GM19238 (cell line): ENCODE results near the gene GTF2A1L.
"Not testable (repeated sequence)": the region's sequence is repeated elsewhere in the genome, so short reads cannot be mapped to it uniquely, and the experiment has no call there.

Experiments used
- DNase-seq: peaks from one replicate; pipeline ENCODE4 v3.0.0; 2011; ENCODE audit warnings: low spot score; ENCODE audit not compliant: insufficient read length

GTF2A1L gene

DNA sequence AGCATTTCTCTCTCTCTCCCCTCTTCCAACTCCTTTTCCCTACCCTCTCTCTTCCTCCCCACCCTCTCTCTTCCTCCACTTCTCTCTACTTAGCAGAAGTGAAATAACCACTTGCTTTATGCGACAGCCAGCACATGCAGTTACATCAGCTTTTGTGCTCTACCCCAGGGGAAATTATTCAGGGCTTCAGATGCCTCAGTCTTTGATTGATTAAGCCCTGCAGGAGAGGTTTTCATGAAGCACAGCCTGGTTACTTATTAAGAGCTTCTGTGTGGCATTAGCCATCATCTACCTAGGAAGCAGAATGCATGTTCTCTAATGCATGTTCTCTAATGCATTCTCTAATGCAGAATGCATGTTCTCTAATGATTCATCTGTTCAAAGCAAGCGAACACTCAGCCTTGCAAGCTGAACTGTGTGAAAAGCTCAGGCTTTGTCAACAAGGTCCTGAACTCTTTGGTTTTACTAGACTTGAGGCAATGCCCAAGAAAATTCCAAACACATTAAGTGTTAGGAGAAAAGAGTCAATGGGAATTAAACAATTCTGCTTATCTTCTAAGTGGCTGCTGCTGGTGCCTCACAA is 81.8 kb downstream of the GTF2A1L start:
- DNase-seq, result no peak

DNA sequence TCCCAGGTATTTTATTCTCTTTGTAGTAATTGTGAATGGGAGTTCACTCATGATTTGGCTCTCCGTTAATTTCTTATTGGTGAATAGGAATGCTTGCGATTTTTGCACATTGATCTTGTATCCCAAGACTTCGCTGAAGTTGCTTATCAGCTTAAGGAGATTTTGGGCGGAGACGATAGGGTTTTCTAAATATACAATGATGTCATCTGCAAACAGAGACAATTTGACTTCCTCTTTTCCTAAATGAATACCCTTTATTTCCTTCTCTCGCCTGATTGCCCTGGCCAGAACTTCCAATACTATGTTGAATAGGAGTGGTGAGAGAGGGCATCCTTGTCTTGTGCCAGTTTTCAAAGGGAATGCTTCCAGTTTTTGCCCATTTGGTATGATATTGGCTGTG is 86.0 kb downstream of the GTF2A1L start:
- not testable (repeated sequence) for DNase-seq

GRCh38 chr2:48707466-48707865 is 89.8 kb downstream of the GTF2A1L start:
- no peak for DNase-seq

DNA sequence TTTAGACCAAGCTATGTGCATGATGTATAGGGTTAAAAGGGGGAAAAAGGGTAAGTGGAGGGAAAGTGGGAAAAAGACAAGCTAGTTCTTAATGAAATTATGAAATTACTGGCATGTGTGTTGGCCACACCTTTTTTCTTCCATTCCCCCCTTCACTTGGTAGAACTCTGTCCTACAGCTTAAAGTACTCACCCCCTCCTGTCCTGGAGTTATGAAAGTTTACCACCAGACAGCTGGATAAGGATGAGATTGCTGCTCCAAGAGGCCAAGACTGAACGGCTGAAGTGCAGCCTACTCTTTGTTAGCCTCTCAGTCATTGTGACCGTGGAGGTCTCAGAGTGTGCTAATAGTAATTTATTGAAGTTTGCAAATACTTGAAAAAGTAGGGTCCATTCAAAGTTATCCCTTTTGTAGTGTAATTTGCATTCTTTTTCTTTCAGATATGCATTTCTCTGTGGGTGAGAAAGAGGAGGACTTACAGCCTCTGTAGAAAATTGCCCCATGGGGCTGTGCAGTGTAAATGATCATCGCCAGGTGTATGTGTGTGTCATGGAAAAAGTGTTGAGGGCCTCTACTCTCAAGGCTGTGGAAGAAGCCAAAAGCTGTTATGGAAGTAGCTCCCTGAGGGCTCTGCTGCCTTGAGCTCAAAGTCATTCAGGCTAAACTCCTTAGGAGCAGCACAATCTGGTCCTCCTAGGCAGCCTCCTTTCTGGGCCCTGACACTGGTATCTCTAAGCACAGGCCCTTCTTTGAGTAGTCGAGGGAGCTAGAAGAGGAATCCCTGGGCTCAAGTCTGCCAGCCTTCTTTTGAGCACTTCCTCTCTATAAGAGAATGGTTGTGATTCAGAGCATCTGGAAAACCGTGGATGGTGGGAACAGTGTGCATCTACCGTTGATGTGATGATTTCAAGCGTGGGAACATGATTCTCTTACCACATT is 91.7 kb downstream of the GTF2A1L start:
- no peak for DNase-seq

GRCh38 chr2:48711343-48711742 is 93.7 kb downstream of the GTF2A1L start:
- DNase-seq, result no peak

- no peak for DNase-seq
Measured at GRCh38 chr2:48712151-48712550, 94.5 kb downstream of the GTF2A1L start.

DNA sequence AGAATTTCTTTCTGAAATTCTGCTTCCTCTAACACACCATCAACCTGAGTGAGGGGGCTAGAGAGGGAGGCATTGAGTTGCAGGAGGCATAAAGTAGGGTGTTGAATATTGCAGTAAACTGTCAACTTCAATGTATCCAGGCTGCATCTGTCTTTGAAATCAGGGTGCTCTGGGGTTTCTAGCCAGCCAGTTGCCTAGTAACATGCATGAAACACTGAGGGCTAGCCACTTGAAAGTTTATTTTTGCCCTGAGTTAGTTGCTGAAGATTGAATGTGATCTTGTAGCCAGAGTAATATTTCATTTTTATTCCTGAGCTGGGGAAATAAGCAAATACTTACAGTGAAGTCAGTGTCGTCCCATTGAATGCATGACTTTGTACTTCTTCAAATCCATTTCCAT is 96.0 kb downstream of the GTF2A1L start:
- no peak for DNase-seq

GRCh38 chr2:48714245-48714644 is 96.6 kb downstream of the GTF2A1L start:
- no peak for DNase-seq

DNA sequence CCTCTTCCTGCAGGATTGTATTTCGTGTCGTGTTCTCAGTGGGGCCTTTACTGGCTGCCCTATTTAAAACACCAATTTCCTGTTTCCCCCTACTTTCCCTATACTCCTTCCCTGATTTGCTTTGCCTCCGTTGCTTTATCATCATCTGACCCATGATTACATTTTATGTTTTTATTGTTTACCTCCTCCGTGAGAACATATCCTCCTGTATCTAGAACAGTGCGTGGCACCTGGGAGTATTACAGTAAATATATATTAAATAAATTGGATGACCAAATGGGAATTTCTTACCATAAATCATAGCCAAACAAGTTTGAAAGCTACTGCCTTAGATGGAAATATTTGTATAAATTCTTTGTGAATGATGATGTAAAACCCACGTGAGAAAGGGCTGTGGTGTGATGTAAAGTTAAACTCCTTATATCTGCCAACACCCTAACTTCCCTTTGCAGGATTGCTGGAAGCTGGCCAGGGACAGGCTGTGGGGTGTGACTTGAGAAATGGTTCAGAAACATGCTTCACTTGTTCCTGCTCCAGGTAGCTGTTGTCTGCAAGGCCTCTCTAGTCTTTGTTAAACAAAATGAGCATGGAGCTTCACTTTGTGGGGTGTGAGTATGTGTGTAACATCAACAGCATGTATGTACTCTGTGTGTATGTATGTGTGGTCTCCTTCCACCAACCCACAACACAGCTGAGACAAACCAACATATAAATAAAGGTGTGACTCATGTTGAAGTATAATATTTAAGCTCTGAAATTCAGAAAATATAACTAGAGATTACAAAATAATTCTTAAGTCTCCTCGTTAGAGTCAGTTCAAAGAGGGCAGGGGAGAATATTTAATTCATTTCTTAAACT is 97.6 kb downstream of the GTF2A1L start:
- DNase-seq, result no peak

DNA sequence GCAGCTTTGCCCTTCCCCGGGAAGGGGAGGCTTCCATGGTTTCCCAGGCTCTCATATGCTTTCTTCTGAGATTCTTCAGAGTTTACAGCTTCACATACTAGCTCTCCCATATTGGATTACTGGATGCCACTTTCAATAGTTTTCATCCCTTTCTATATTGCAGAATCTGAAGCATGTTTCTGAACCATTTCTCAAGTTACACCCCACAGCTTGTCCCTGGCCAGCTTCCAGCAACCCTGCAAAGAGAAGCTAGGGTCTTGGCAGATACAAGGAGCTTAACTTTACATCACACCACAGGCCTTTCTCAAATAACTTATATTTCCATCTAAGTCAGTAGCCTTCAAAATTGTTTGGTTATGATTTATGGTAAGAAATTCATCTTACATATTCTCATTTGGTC is 98.3 kb downstream of the GTF2A1L start:
- DNase-seq, result no peak

- no peak for DNase-seq
Measured at GRCh38 chr2:48717846-48718245, 100.2 kb downstream of the GTF2A1L start.

GRCh38 chr2:48719480-48720177 is 102.0 kb downstream of the GTF2A1L start:
- no peak for DNase-seq

- DNase-seq, result no peak
Measured at GRCh38 chr2:48721158-48721557, 103.5 kb downstream of the GTF2A1L start.

DNA sequence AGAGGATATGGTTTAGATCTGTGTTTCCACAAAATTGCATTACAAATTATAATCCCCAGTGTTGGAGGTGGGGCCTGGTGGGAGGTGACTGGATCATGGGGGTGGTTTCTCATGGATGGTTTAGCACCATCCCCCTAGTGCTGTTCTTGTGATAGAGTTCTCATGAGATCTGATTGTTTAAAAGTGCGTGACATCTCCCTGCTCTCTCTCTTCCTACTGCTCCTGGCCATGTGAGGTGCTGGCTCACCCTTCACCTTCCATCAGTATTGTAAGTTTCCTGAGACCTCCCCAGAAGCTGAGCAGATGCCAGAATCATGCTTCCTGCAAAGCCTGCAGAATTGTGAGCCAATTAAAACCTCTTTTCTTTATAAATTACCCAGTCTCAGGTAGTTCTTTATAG is 104.7 kb downstream of the GTF2A1L start:
- DNase-seq, result no peak

DNA sequence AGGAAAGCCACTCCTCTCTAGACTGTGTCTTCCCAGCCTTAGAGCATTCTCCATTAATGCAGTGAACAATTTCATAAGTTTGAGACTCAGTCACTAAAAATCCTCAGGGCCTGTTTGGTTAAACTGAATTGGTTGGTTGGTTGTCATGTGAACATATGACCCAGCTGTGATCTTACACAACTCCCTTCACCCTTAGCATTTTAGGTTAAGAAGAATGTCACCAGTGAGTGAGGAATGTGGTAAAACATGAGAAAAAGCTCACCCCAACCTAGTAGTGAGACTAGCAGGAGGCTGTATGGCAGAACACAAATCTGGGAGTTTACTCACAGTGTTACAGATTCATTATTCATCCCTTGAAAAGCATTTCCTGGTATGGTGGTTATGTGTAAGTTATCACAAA is 105.5 kb downstream of the GTF2A1L start:
- DNase-seq, result no peak

DNA sequence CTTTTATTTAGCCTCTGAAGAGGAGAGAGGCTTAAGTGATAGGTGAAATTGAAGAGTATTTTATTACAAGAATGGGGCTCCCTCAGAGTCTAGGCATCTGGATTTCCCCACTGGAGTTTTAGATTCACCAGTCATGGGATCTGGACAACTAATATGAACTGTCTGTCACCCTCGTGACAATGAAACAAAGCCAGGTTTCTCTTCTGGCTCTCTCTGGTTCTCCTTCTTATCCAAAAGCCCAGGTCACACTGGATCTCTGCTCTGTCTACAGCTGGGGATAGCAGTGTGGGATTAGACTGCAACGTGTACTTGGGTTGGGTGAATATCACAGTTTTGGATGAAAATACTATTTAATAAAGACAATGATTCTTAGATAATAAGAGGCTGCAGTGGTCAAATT is 106.6 kb downstream of the GTF2A1L start:
- DNase-seq, result no peak

DNA sequence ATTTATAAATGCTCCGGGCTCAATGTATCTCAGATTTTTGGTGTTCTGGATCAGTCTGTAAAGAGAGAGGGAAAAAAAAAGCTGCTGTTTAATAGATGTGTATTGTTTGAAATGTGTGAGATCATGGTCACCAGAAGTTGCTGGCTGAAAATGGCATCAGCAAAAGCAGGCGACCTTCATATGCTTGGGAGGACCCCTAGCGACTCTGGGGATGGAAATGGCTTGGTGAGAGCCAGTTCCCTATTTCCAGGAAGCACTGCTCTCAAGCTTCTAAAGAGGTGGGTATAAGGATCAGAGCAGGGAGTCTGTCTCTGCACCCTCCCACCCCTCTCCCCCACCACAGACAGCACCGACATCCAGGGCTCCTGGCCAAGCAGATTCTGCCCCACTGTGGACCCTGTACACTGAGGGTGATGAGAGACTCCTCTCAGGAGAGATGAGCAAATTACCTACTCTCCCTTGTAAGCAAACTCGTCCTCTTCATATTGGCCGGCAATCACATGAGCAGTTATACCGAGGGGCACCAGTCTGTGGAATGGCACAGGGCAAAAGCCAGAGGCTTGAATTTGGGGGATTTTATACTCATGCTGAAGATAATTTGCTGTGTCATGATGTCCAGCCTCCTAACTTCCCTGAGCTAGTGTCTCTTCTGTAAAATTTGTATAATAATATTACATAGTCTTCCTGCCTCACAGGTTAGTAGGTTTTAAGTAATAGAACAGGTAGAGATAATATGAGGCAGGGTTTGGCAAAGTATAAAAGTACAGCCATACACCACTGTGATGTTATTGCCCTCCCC is 108.2 kb downstream of the GTF2A1L start:
- DNase-seq, result no peak

DNA sequence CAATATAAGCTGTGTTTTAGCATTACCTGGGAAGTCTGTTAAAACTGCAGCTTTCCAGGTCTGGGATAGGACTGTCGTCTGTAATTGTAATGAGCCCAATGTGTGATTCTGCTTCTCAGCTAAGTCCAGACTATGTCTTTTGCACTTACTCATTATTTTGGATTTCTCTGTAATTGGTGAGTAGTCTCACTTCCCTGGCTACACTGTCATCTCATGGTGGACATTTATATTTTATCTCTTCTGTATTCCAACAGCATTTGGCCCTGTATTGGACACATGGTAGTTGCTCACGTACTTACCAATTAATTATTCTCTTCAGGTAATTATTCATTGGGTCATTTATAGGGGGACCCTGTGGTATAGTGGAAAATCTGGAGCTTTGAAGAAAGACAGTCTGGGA is 109.9 kb downstream of the GTF2A1L start:
- DNase-seq, result no peak

GRCh38 chr2:48728295-48728694 is 110.6 kb downstream of the GTF2A1L start:
- DNase-seq, result no peak

DNA sequence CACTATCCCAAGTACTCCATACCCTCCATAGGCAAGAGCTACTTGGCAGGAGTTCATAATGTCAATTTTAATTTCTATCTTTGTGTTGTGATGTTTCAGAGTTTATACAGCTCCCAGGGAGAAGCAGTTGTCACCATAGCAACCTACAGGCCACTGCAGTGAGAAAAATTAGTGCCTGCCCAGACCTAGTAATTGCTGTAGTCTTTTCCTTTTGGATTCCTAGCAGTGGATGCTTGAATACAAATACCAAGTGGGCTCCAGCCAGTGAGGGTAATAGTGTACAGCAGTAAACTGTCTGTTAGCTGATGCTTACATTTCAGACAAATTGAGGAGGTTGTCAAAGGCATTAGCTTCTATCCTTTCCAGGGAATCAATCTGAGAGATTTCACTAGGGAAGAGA is 111.2 kb downstream of the GTF2A1L start:
- DNase-seq, result no peak
